SJCRH30 (cell line): ENCODE data around the gene CADM1. TPM values are rescaled to one million over a fixed set of nuclear protein-coding genes. Genes with fewer than 3 reads are reported as not detected.

ENCODE experiments used
- DNase-seq, 2 experiments: peaks; one replicate each; pipeline ENCODE4 v3.0.0-alpha.2; 2015 to 2020
- H3K27ac ChIP-seq: fragments of 250-450 bp; sonication (Bioruptor Pico); 2 replicates; pipeline ENCODE4 v1.5.1; 2020; ENCODE audit warnings: mild to moderate bottlenecking, moderate library complexity
- H3K27me3 ChIP-seq: fragments of 250-450 bp; sonication (Bioruptor Pico); 2 replicates; pipeline ENCODE4 v1.5.1; 2020; ENCODE audit warnings: mild to moderate bottlenecking, moderate library complexity
- H3K36me3 ChIP-seq: fragments of 250-450 bp; sonication (Bioruptor Pico); 2 replicates; pipeline ENCODE4 v1.5.1; 2020; ENCODE audit warnings: mild to moderate bottlenecking, moderate library complexity
- H3K4me1 ChIP-seq: fragments of 250-450 bp; sonication (Bioruptor Pico); 2 replicates; pipeline ENCODE4 v1.5.1; 2020; ENCODE audit warnings: mild to moderate bottlenecking, moderate library complexity
- H3K4me3 ChIP-seq: fragments of 250-450 bp; sonication (Bioruptor Pico); 2 replicates; pipeline ENCODE4 v1.5.1; 2020; ENCODE audit warnings: mild to moderate bottlenecking, moderate library complexity
- H3K9me3 ChIP-seq: fragments of 250-450 bp; sonication (Bioruptor Pico); replicated peaks from 2 replicates; pipeline ENCODE4 v1.5.1; 2020; ENCODE audit warnings: mild to moderate bottlenecking, moderate library complexity
- total RNA-seq: library from RNA; depleted of rRNA; stranded (reverse); fragments of >200 nt; shearing (Covaris generic); gene quantifications from 2 replicates; pipeline ENCODE4 v1.2.3, GENCODE V29; 2014

Gene CADM1
- total RNA-seq, 1 experiment from 2014 or later = 6.0 TPM

- Histone ChIP-seq H3K27ac (no peak overlapping the region), H3K4me1 (no peaks in the 10 kb centered on the region), H3K4me3 (no peak overlapping the region), H3K27me3 (no peaks in the 10 kb centered on the region), H3K9me3 (no peaks in the 10 kb centered on the region), H3K36me3 (no peaks in the 10 kb centered on the region)
- no peak for DNase-seq
These were observed 190.9 kb downstream of the CADM1 start for GRCh38 chr11:115313224-115313838.

GRCh38 chr11:115311949-115312348 is 192.3 kb downstream of the CADM1 start:
- Histone ChIP-seq H3K4me3 (no peak overlapping the region), H3K4me1 (no peaks in the 10 kb centered on the region), H3K36me3 (no peaks in the 10 kb centered on the region), H3K9me3 (no peaks in the 10 kb centered on the region), H3K27me3 (no peaks in the 10 kb centered on the region), H3K27ac (no peak overlapping the region)
- DNase-seq = no peak

- Histone ChIP-seq H3K27ac (no peak overlapping the region), H3K36me3 (no peaks in the 10 kb centered on the region), H3K4me1 (no peaks in the 10 kb centered on the region), H3K4me3 (no peak overlapping the region), H3K9me3 (no peaks in the 10 kb centered on the region), H3K27me3 (no peaks in the 10 kb centered on the region)
- no peak for DNase-seq
These were observed 197.5 kb downstream of the CADM1 start for GRCh38 chr11:115306689-115307088.

GRCh38 chr11:115304774-115305472 is 199.3 kb downstream of the CADM1 start:
- Histone ChIP-seq H3K4me1 (no peaks in the 10 kb centered on the region), H3K4me3 (no peak overlapping the region), H3K27ac (no peak overlapping the region), H3K9me3 (no peaks in the 10 kb centered on the region), H3K36me3 (no peaks in the 10 kb centered on the region), H3K27me3 (no peaks in the 10 kb centered on the region)
- no peak for DNase-seq

- Histone ChIP-seq H3K27me3 (no peaks in the 10 kb centered on the region), H3K27ac (no peak overlapping the region), H3K9me3 (no peaks in the 10 kb centered on the region), H3K4me1 (no peaks in the 10 kb centered on the region), H3K36me3 (no peaks in the 10 kb centered on the region), H3K4me3 (no peak overlapping the region)
- DNase-seq = no peak
These were observed 200.2 kb downstream of the CADM1 start for GRCh38 chr11:115303929-115304531.

GRCh38 chr11:115302946-115303703 is 201.1 kb downstream of the CADM1 start:
- H3K4me1 ChIP-seq = no peaks in the 10 kb centered on the region
- no peak for DNase-seq
- no peak overlapping the region for H3K4me3 ChIP-seq
- no peak overlapping the region for H3K27ac ChIP-seq
- H3K27me3 ChIP-seq = no peaks in the 10 kb centered on the region
- H3K9me3 ChIP-seq = no peaks in the 10 kb centered on the region
- H3K36me3 ChIP-seq = no peaks in the 10 kb centered on the region

GRCh38 chr11:115300660-115301428 is 203.4 kb downstream of the CADM1 start:
- Histone ChIP-seq H3K9me3 (no peaks in the 10 kb centered on the region), H3K27me3 (no peaks in the 10 kb centered on the region), H3K27ac (no peak overlapping the region), H3K4me1 (no peaks in the 10 kb centered on the region), H3K36me3 (no peaks in the 10 kb centered on the region), H3K4me3 (no peak overlapping the region)
- DNase-seq = no peak

- Histone ChIP-seq H3K4me3 (no peak overlapping the region), H3K27ac (no peak overlapping the region), H3K9me3 (no peaks in the 10 kb centered on the region), H3K36me3 (no peaks in the 10 kb centered on the region), H3K4me1 (no peaks in the 10 kb centered on the region), H3K27me3 (no peaks in the 10 kb centered on the region)
- no peak for DNase-seq
These were observed 205.8 kb downstream of the CADM1 start for GRCh38 chr11:115298300-115299012.

- no peaks in the 10 kb centered on the region for H3K36me3 ChIP-seq
- H3K4me1 ChIP-seq = no peaks in the 10 kb centered on the region
- no peak overlapping the region for H3K27ac ChIP-seq
- no peaks in the 10 kb centered on the region for H3K9me3 ChIP-seq
- no peak overlapping the region for H3K4me3 ChIP-seq
- no peaks in the 10 kb centered on the region for H3K27me3 ChIP-seq
- no peak for DNase-seq
These were observed 206.9 kb downstream of the CADM1 start for GRCh38 chr11:115297330-115297729.

GRCh38 chr11:115291325-115291724 is 212.9 kb downstream of the CADM1 start:
- H3K27ac ChIP-seq = no peak overlapping the region

GRCh38 chr11:115290893-115291292 is 213.3 kb downstream of the CADM1 start:
- Histone ChIP-seq H3K4me3 (no peak overlapping the region), H3K27me3 (no peaks in the 10 kb centered on the region), H3K4me1 (no peaks in the 10 kb centered on the region), H3K36me3 (no peaks in the 10 kb centered on the region), H3K27ac (no peak overlapping the region), H3K9me3 (no peaks in the 10 kb centered on the region)
- DNase-seq = no peak

More at GRCh38 chr11:115291325-115291724, 212.9 kb downstream of the CADM1 start:
- Histone ChIP-seq H3K9me3 (no peaks in the 10 kb centered on the region), H3K4me1 (no peaks in the 10 kb centered on the region), H3K4me3 (no peak overlapping the region), H3K27me3 (no peaks in the 10 kb centered on the region), H3K36me3 (no peaks in the 10 kb centered on the region)
- no peak for DNase-seq

- Histone ChIP-seq H3K9me3 (no peaks in the 10 kb centered on the region), H3K27me3 (no peaks in the 10 kb centered on the region), H3K27ac (no peak overlapping the region), H3K4me1 (no peaks in the 10 kb centered on the region), H3K36me3 (no peaks in the 10 kb centered on the region), H3K4me3 (no peak overlapping the region)
- DNase-seq = no peak
These were observed 213.7 kb downstream of the CADM1 start for GRCh38 chr11:115290479-115290878.

- H3K36me3 ChIP-seq = no peaks in the 10 kb centered on the region
- H3K4me1 ChIP-seq = no peaks in the 10 kb centered on the region
- DNase-seq = no peak
These were observed 216.9 kb downstream of the CADM1 start for GRCh38 chr11:115287266-115287665.

GRCh38 chr11:115286614-115287013 is 217.6 kb downstream of the CADM1 start:
- no peaks in the 10 kb centered on the region for H3K36me3 ChIP-seq
- no peak overlapping the region for H3K27ac ChIP-seq
- no peak for DNase-seq
- H3K9me3 ChIP-seq = no peaks in the 10 kb centered on the region
- no peaks in the 10 kb centered on the region for H3K27me3 ChIP-seq
- no peaks in the 10 kb centered on the region for H3K4me1 ChIP-seq
- no peak overlapping the region for H3K4me3 ChIP-seq

More at GRCh38 chr11:115287266-115287665, 216.9 kb downstream of the CADM1 start:
- Histone ChIP-seq H3K9me3 (no peaks in the 10 kb centered on the region), H3K27ac (no peak overlapping the region), H3K4me3 (no peak overlapping the region), H3K27me3 (no peaks in the 10 kb centered on the region)
